ENCODE data around the gene BCORL1. TPM values are rescaled to one million over a fixed set of nuclear protein-coding genes. Genes with fewer than 3 reads are reported as not detected.

Gene BCORL1
- 10 to 100 TPM; 13.3 to 18.3 (median 14.8) TPM for total RNA-seq (2021; fragmentation: NEBNext Ultra II Directional; extraction: Animal tissue kit (Norgen Biotek cat#: 25700))
- long read RNA-seq, partial matches to known transcripts, result 4 of 4 reads
- long read RNA-seq, other reads (novel, unspliced or antisense), result 0 of 4 reads

DNA sequence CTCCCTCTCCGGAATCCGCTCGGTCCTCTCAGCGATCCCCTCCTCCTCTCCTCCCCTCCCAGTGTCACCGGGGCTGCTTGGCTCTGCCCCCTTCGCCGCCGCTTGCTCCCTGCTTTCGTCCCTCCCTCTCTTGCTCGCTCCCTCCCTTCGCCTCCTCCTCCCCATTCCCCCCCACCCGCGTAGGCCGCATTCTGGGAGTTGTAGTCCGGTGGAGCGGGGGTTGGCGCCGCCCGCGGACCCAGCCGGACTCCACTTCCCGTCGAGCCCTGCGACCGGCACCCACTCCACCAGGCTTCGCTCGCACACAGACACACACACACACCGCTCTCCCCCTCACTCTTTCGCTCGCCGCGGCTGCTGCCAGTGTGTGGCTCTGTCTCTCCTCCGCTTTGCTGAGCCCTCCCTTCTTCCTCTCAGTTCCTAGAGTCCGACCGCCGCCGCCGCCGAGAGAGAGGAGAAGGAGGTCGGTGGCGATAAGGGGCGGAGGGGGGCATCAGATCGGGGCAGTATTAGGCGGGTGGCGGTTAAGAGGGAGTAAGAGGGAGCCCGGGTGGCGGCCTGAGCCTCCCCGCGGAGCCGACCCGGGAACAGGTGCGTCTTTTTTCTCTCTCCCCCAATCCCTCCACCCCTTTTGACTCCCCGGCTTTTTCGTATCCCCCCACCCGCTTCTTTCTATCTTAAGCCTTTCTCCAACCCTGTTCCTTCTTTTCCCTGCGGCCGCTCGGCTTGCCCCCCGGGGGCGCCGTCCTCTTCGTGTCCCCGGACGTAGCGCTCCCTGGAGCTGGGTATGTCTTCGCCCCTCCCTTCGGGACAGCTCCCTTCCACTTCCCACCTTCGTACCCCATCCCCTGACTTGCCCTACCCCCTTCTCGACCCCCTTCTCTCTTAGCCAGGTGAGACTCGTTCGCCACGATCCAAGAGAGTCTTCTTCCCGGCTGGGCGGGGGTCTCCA, at the start of gene BCORL1:
BCORL1 (plus strand) TSS at position 336 of the 952 bp plus-strand sequence. CDS start 22,597 bp downstream, outside the sequence.
- peaks cover 2% of the 10 kb centered on the region; the same call in 1 of the 2 replicates for H3K27me3 Mint-ChIP-seq (ENCODE audit: insufficient read depth)
- peak; percentile 87 for DNase-seq
- H3K27ac Mint-ChIP-seq, result peak within 1 kb of the TSS; percentile 16; the same call in 1 of the 2 replicates
- H3K9me3 Mint-ChIP-seq, result no peaks in the 10 kb centered on the region
- H3K36me3 Mint-ChIP-seq (ENCODE audit: low read depth), result no peaks in the 10 kb centered on the region; the same call in 1 of the 2 replicates
- H3K4me3 Mint-ChIP-seq, result no peak within 1 kb of the TSS; the same call in 1 of the 2 replicates
- TF ChIP-seq, protein P1, sequence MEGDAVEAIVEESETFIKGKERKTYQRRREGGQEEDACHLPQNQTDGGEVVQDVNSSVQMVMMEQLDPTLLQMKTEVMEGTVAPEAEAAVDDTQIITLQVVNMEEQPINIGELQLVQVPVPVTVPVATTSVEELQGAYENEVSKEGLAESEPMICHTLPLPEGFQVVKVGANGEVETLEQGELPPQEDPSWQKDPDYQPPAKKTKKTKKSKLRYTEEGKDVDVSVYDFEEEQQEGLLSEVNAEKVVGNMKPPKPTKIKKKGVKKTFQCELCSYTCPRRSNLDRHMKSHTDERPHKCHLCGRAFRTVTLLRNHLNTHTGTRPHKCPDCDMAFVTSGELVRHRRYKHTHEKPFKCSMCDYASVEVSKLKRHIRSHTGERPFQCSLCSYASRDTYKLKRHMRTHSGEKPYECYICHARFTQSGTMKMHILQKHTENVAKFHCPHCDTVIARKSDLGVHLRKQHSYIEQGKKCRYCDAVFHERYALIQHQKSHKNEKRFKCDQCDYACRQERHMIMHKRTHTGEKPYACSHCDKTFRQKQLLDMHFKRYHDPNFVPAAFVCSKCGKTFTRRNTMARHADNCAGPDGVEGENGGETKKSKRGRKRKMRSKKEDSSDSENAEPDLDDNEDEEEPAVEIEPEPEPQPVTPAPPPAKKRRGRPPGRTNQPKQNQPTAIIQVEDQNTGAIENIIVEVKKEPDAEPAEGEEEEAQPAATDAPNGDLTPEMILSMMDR (IDR thresholded peaks at IDR 0.05), result no peak
- peaks cover 11% of the 10 kb centered on the region for H3K4me1 Mint-ChIP-seq (ENCODE audit: low read depth)

GRCh38 chrX:129932821-129933321, 49.6 kb upstream of the BCORL1 start:
- DNase-seq, result no peak
- Mint-ChIP-seq H3K4me1 (ENCODE audit: low read depth) (no peaks in the 10 kb centered on the region), H3K27ac (no peak overlapping the region), H3K27me3 (ENCODE audit: insufficient read depth) (peaks cover 14% of the 10 kb centered on the region), H3K9me3 (no peaks in the 10 kb centered on the region), H3K36me3 (ENCODE audit: low read depth) (no peaks in the 10 kb centered on the region), H3K4me3 (peak overlapping the region; percentile 67; the same call in 1 of the 2 replicates)
- TF ChIP-seq, protein P1 (IDR thresholded peaks at IDR 0.05), result no peak

DNA sequence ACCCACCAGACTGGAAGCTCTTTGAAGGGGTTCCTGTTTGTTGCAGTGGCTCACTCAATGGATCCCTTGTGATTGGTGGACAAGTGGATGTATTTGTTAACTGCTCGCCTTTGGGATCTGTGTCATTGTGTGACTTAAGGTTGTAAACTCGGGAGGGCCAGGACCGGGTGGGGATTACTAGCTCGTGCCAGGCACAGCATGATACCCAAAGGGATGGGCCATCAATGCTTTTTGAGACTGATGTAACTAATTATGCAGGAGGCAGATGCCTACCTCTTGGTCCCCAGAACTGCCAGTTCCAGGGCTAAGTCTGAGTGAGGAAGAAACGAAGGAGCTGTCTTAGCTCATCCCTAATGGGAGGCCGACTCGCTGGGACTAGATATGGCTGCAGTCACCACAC, 48.7 kb upstream of the BCORL1 start:
- peak overlapping the region; percentile 41 for H3K4me3 Mint-ChIP-seq
- TF ChIP-seq, protein P1 (IDR thresholded peaks at IDR 0.05), result no peak
- no peaks in the 10 kb centered on the region for H3K36me3 Mint-ChIP-seq (ENCODE audit: low read depth)
- no peak for DNase-seq
- no peak overlapping the region for H3K27ac Mint-ChIP-seq
- peaks cover 19% of the 10 kb centered on the region for H3K27me3 Mint-ChIP-seq (ENCODE audit: insufficient read depth)
- H3K4me1 Mint-ChIP-seq (ENCODE audit: low read depth), result no peaks in the 10 kb centered on the region
- no peaks in the 10 kb centered on the region for H3K9me3 Mint-ChIP-seq

DNA sequence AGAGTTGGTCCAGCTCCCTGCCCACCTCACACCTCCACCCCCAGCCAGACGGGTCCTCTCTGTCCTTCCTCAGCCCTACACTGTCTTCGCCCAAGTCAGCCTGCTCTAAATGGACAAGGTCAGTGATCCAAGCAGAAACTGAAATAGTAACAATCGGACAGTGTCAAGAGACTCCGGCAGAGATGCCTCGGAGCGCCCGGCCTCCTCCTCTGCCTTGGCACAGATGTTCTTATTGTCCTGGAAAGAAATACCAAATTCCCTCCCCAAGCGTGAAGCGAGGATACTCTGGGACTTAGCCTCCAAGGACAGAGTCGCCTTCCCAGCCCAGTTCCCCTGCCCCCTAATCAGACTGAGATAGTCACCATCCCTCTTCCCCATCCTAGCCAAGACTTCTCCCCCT, 48.0 kb upstream of the BCORL1 start:
- Mint-ChIP-seq H3K9me3 (no peaks in the 10 kb centered on the region), H3K36me3 (ENCODE audit: low read depth) (no peaks in the 10 kb centered on the region), H3K4me3 (no peak overlapping the region; the same call in 1 of the 2 replicates), H3K27me3 (ENCODE audit: insufficient read depth) (peaks cover 19% of the 10 kb centered on the region), H3K4me1 (ENCODE audit: low read depth) (no peaks in the 10 kb centered on the region), H3K27ac (no peak overlapping the region)
- no peak for DNase-seq
- TF ChIP-seq, protein P1 (IDR thresholded peaks at IDR 0.05), result no peak

GRCh38 chrX:129934952-129935351, 47.5 kb upstream of the BCORL1 start:
- TF ChIP-seq, protein P1 (IDR thresholded peaks at IDR 0.05), result no peak
- Mint-ChIP-seq H3K4me3 (no peak overlapping the region), H3K27me3 (ENCODE audit: insufficient read depth) (peaks cover 20% of the 10 kb centered on the region), H3K36me3 (ENCODE audit: low read depth) (no peaks in the 10 kb centered on the region), H3K9me3 (no peaks in the 10 kb centered on the region), H3K4me1 (ENCODE audit: low read depth) (no peaks in the 10 kb centered on the region), H3K27ac (no peak overlapping the region)
- no peak for DNase-seq
